Stimulated activated CD4-positive, alpha-beta T cell treated with anti-CD3 and anti-CD28 coated beads, TNF-alpha, amount 100 ng/mL, for 4 hours (primary cell): Measurements from ENCODE around the gene HDLBP.

ENCODE experiments used
- DNase-seq, 3 experiments: peaks; one replicate each; pipeline ENCODE4 v3.0.0-alpha.2; 2020; ENCODE audit warnings: low read depth in 3 of 3

HDLBP gene

GRCh38 chr2:241315093-241315878, at the start of gene HDLBP:
Gene HDLBP, minus strand, starts transcription at chr2:241315672. Its CDS starts 48,803 bp downstream, at chr2:241266869.
- peak; percentile 100 for DNase-seq

GRCh38 chr2:241364781-241365180, 49.3 kb upstream of the HDLBP start:
- DNase-seq, result no peak

GRCh38 chr2:241363426-241363825, 48.0 kb upstream of the HDLBP start:
- DNase-seq, result no peak

GRCh38 chr2:241359481-241360045, 44.1 kb upstream of the HDLBP start:
- DNase-seq, result no peak

DNA sequence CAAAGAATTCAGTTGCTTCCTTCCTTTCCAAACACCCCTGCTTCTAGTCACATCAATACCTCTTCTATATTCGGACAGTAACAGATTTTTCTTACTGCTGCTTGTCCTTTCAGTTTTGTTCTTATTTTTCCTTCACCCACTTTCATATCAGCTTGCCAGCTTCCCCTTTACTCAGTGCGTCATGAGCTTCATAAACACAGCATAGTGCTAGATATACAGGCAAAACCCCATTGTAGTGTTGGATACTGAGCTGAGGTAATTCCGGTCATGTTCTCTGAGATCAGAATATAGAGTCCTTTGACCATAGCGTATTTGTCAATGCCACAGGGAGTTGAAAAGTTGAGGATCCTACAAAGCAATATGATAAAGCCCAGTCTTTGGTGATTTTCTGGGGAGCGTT, 43.0 kb upstream of the HDLBP start:
- no peak for DNase-seq

GRCh38 chr2:241357531-241357930, 42.1 kb upstream of the HDLBP start:
- DNase-seq, result no peak

DNA sequence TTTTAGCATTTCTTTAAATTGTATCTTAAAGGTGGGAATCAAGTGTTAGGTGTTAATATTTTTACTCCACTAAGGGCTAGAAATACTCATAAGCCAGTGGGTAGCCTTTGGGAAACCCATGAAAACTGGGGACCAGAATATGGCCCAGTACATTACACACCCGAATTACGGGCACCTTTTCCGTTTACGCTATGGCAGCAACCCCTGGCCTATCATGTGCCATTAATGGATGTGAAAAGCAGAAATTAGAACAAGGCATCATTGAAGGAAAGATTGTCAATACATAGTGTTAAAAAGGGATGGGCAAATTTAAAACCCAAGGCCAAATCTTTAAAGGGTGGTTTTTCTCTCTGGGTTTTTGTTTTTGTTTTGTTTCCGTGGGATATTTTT, 41.4 kb upstream of the HDLBP start:
- no peak for DNase-seq

GRCh38 chr2:241355983-241356870, 40.8 kb upstream of the HDLBP start, which contains the start of gene FARP2:
Gene FARP2, plus strand, starts transcription at chr2:241356285. Its CDS starts 16,823 bp downstream, at chr2:241373108.
- DNase-seq, result peak; percentile 94 to 97 (median 97)

DNA sequence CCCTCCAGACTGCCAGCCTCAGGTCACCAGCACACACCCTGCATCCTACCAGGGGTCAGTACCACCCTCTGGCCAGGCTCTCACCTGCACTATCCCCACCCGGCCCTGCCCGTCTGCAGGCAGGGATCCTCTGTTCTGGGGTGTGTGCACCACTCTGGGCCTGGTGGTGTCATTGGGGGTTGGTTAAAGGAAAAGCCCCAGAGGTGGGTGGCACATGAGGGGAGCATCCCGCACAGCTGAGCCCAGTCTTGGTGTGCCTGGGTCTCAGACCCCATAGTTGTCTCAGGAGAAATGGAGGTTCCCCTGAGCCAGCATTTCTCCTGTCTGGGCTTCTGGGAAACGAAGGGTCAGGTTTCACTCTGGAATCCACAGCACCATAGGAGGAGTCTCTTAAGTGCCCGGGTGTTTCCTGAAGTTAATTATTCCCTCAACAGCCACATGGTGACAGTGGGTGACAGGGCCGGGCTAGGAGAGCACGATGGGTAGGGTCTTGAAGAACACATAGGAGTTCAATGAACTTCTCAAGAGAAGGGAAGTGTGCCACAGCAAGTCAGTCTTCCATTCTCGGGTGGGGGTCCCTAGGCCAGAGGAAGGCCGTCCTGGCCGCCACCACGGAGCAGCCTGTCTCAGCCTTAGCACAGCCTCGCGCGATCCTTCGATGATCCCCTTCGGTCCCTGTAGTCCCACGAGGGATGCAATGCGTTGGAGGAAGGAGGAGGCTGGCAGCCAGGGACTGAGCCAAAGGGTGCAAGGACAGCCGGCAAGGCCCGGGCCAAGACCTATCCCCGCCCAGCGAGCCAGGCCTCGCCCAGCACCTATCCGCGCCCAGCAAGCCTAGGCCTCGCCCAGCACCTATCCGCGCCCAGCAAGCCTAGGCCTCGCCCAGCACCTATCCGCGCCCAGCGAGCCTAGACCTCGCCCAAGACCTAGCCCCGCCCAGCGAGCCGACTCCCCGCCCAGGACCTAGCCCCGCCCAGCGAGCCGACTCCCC, 39.5 kb upstream of the HDLBP start:
- DNase-seq, result peak; percentile 43 to 61 (median 44)

DNA sequence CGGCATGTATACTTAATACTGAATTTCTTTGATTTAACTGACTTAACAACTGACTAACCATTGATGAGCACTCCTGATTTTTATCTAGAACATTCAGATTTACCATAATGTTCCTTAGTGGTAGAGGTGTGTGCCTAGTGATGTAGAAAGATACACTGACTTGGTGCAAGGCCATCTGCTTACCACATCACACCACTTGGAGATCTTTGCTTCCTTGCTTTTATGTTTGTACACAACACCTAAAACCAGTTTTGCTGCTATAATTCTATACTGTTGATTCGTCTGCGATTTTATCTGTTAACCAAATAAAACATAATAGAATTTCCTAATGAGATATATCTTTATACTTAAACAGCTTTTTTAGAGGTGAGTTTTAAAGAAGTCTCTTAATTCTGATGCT, 36.8 kb upstream of the HDLBP start:
- no peak for DNase-seq

DNA sequence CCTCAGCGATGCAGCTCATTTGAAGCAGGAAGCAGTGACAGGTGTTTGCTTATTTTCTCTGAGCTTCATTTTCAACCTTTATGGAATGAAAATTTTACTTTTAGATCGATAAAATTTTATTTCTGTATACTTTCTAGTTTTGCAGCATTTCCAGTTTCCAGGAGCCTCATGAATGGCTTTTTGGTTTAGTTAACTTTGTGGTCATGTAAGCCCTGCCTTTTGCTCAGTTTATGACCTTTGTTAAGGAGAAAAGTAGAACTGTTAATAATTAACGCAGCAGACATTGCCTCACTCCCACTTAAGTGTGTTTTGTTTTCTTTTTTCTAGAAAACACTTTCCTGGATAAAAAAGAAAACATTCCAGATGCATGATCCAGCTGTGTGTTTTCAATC, 36.2 kb upstream of the HDLBP start:
- no peak for DNase-seq

DNA sequence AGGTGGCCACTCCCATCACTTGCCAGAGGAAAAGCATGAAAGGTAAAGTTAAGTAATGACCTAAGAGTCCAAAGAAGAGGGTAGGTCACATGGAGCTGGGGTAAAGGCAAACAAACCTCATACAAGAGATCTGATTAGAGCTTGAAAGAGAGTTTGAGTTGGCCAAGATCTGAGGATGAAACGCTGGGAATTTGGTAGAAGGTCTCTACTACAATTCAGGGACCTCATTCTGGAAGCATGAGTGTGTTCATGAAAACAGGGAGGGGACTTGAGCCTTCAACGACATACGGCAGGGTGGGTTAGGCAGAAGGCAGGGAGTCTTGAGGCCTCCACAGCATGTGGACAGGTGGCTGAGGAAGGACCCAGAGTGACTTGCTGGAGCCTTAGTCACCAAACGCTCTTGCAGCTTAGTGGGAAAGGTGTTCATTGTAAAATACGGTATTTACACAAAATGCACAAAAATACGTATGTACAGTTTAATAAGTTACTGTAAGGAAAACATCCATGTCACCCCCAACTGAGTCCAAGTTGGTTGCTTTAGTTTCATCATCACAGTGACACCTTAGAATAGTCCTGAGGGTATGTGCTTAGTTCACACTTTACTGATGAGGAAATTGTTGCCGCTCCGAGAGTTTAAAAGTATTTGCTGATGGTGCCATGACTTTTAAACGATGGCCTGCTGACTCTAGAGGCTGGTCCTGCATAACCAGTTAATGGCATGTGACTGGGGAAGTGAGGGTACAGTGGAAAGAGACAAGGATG, 35.6 kb upstream of the HDLBP start:
- DNase-seq, result no peak

DNA sequence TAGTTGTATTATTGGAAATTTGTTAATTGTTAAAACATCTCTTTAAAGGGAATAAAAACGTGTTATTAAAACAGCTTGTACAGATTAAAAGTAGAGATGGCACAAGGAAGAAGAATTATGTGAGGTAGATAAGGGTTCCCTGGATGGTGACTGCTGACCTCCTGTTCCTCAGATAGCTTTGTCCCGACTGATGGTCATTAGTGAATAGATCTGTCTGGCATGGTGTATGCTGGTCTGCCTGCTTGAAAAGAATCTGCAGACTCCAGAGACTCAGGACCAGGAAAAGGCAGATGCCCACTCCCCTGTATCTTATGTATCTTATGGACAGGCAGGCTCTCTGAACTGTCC, 35.0 kb upstream of the HDLBP start:
- no peak for DNase-seq

DNA sequence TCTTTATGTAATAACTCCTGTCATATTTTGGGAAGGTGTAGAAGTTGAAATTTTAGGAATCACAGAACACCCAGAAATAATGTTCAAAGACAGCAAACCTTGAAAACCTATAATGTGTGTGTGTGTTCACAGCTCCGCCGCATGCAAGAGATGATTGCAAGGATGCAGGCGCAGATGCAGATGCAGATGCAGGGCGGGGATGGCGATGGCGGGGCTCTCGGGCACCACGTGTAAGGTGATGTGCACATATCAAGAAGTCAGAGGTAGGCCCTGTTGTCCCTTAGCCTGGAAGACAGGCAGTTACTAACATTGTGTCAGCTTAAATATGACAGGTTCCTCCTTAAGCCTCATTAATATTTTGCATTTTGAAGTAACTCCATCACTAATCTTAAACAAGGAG, 34.5 kb upstream of the HDLBP start:
- DNase-seq, result no peak

- DNase-seq, result no peak
Observed at GRCh38 chr2:241344925-241345651, 29.6 kb upstream of the HDLBP start.

DNA sequence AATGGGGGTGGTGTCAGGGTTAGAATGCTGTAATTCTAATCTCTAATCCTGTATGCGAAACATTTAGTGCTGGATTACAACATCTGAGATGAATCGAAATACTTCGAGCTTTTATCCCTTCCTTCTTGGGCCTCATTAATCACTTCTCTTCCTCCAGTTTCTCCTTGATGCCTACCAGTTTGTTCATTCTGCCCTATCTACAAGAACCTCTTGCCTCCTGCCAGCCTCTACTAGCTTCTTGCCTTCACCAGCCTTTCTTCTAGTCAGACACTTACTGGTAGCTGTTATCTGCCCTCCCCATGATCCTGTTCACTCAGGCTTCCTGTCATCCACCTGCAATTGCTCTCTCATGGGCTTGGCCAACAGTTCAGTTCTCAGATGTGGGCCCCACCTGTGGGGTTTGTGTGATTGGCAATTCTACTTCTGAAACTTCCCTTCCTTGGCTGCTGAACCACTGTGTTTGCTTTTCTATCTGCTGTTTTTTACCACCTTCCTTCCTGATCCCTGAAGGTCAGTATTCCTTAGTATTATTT, 25.2 kb upstream of the HDLBP start:
- DNase-seq, result no peak

GRCh38 chr2:241339839-241340630, 24.6 kb upstream of the HDLBP start:
- DNase-seq, result no peak

GRCh38 chr2:241334813-241335212, 19.3 kb upstream of the HDLBP start:
- no peak for DNase-seq

GRCh38 chr2:241330616-241330981, 15.1 kb upstream of the HDLBP start:
- no peak for DNase-seq
